ENCODE data around the gene MYO3B. TPM values are rescaled to one million over a fixed set of nuclear protein-coding genes. Genes with fewer than 3 reads are reported as not detected.

The MYO3B gene
- total and polyA plus RNA-seq, 2 donors (not counting 3 experiments of a cell fraction or from before 2014, with no cell fraction given): 0.03 TPM; not detected in 1

GRCh38 chr2:170227951-170228350, 50.0 kb downstream of the MYO3B start:
- POLR2A ChIA-PET: no interaction called here
- no peak overlapping the region for H3K27ac ChIP-seq (ENCODE audit: insufficient read depth, low read depth, low read length)
- H3K4me1 ChIP-seq (ENCODE audit: control insufficient read depth, extremely low read depth, insufficient read depth, low read length): no peaks in the 10 kb centered on the region
- H3K36me3 ChIP-seq (ENCODE audit: control insufficient read depth in 2 of 2, extremely low read depth in 1 of 2, insufficient read depth in 2 of 2, low read length in 2 of 2): no peaks in the 10 kb centered on the region
- TF ChIP-seq MAX (IDR thresholded peaks at IDR 0.05; ENCODE audit: insufficient read depth, insufficient read length) (no peak), FOS (IDR thresholded peaks at IDR 0.05; ENCODE audit: borderline replicate concordance, insufficient read depth, low read length) (no peak), GATA2 (IDR thresholded peaks at IDR 0.05; ENCODE audit: insufficient read depth, insufficient read length, low read depth, low read length) (no peak), EZH2 (IDR thresholded peaks at IDR 0.05; ENCODE audit: borderline replicate concordance, low read depth, low read length, severe bottlenecking) (no peak), MYC (IDR thresholded peaks at IDR 0.05; ENCODE audit: low read depth, low read length) (no peak), POLR2AphosphoS5 (IDR thresholded peaks at IDR 0.05; ENCODE audit: insufficient read depth, low read depth, low read length) (no peak), CTCF (IDR thresholded peaks at IDR 0.05; ENCODE audit: extremely low read depth in 1 of 2, insufficient read depth in 1 of 2, low read depth in 1 of 2, low read length in 2 of 2) (no peak), JUN (IDR thresholded peaks at IDR 0.05; ENCODE audit: borderline replicate concordance, insufficient read depth, insufficient read length, low read depth) (no peak), POLR2A (IDR thresholded peaks at IDR 0.05; ENCODE audit: low read depth, low read length) (no peak)
- CTCF ChIA-PET: interaction anchor here (2.0 kb wide), 1 partner anchor 12 kb away, joined by 4 read pairs; no protein-coding TSS in a partner anchor
- no peaks in the 10 kb centered on the region for H4K20me1 ChIP-seq (replicated peaks; ENCODE audit: control insufficient read depth, extremely low read depth, insufficient read depth, low read length)
- no peaks in the 10 kb centered on the region for H3K79me2 ChIP-seq (ENCODE audit: control insufficient read depth, insufficient read depth, low read length)
- no peak overlapping the region for H3K4me3 ChIP-seq (replicated peaks in 1 of 3; ENCODE audit: insufficient read depth in 1 of 3, low read depth in 1 of 3, low read length in 3 of 3)
- FAIRE-seq (no peak), DNase-seq (ENCODE audit: low read depth, low spot score) (no peak)
- no peak overlapping the region for H3K4me2 ChIP-seq (ENCODE audit: insufficient read depth, low read length)
- intact Hi-C loops (cut with micrococcal nuclease): loop anchor here (10.0 kb wide), 1 partner anchor 153 kb away; no protein-coding TSS in a partner anchor
- H3K9me1 ChIP-seq (replicated peaks; ENCODE audit: control insufficient read depth, extremely low read depth, insufficient read depth, low read length): no peaks in the 10 kb centered on the region
- peaks cover 0 to 2% of the 10 kb centered on the region in 2 experiments for H3K27me3 ChIP-seq (ENCODE audit: control insufficient read depth in 2 of 2, insufficient read depth in 2 of 2, low read length in 2 of 2)
- no TSS peak for BruUV-seq (replicated peaks)
- dilution Hi-C loops (cut with MboI; ENCODE audit: extremely low pct_ligation_motif_present, low sequenced_read_pairs): no loop called here
- H2AFZ ChIP-seq (ENCODE audit: low read depth, low read length): no peak overlapping the region
- no peaks in the 10 kb centered on the region for H3K9me3 ChIP-seq (replicated peaks; ENCODE audit: control insufficient read depth, insufficient read depth, low read length)
- H3K9ac ChIP-seq (replicated peaks; ENCODE audit: extremely low read depth, insufficient read depth, low read length): no peak overlapping the region
